H1 (cell line): ENCODE measurements around the gene ASTN1.

Experiments used
- CHD2 ChIP-seq: IDR thresholded peaks from 2 replicates; pipeline ENCODE4 v1.6.1; 2012; ENCODE audit warnings: low read length, improper control_type of control experiment
- CREB1 ChIP-seq: IDR thresholded peaks from 2 replicates; pipeline ENCODE4 v1.6.1; 2012; ENCODE audit warnings: inconsistent platforms
- CTCF ChIP-seq, 3 experiments: IDR thresholded peaks; 1 replicate in 2 of 3; 2 replicates in 1 of 3; pipeline versions ENCODE4 v1.5.1 to v1.6.1; 2011; ENCODE audit warnings: low read length in 3 of 3, mild to moderate bottlenecking in 3 of 3, inconsistent platforms in 2 of 3, low read depth in 1 of 3, moderate library complexity in 1 of 3; ENCODE audit not compliant: insufficient read depth in 1 of 3; ENCODE audit errors: control extremely low read depth in 1 of 3
- E2F6 ChIP-seq: IDR thresholded peaks from 2 replicates; pipeline ENCODE4 v1.6.1; 2012; ENCODE audit warnings: inconsistent platforms
- EP300 ChIP-seq, 2 experiments: IDR thresholded peaks; 1 replicate in 1 of 2; 2 replicates in 1 of 2; pipeline ENCODE4 v1.6.1; 2011 to 2012; ENCODE audit warnings: low read depth in 2 of 2, low read length in 2 of 2, mild to moderate bottlenecking in 2 of 2, borderline replicate concordance in 1 of 2, inconsistent platforms in 1 of 2, moderate library complexity in 1 of 2
- EZH2 ChIP-seq: fragments of 200-600 bp; sonication (generic); IDR thresholded peaks from 2 replicates; pipeline ENCODE4 v1.7.1; 2012; ENCODE audit warnings: low read depth, mild to moderate bottlenecking, moderate library complexity, low read length, inconsistent platforms; ENCODE audit not compliant: severe bottlenecking
- GABPA ChIP-seq: IDR thresholded peaks from 2 replicates; pipeline ENCODE4 v1.6.1; 2011; ENCODE audit warnings: mild to moderate bottlenecking, low read length, moderate library complexity, borderline replicate concordance; ENCODE audit not compliant: insufficient read depth
- POLR2AphosphoS5 ChIP-seq: IDR thresholded peaks from 2 replicates; pipeline ENCODE4 v1.6.1; 2011; ENCODE audit warnings: low read depth, low read length
- RXRA ChIP-seq: IDR thresholded peaks from 2 replicates; pipeline ENCODE4 v1.6.1; 2011; ENCODE audit warnings: low read depth, mild to moderate bottlenecking, low read length, moderate library complexity; ENCODE audit not compliant: insufficient read depth
- TBP ChIP-seq: IDR thresholded peaks from 2 replicates; pipeline ENCODE4 v1.6.1; 2011; ENCODE audit warnings: low read depth, low read length, improper control_type of control experiment
- TF ChIP-seq, protein P1 (sequence below): IDR thresholded peaks from 2 replicates; pipeline ENCODE4 v1.6.1; 2012; ENCODE audit warnings: inconsistent platforms

DNA sequence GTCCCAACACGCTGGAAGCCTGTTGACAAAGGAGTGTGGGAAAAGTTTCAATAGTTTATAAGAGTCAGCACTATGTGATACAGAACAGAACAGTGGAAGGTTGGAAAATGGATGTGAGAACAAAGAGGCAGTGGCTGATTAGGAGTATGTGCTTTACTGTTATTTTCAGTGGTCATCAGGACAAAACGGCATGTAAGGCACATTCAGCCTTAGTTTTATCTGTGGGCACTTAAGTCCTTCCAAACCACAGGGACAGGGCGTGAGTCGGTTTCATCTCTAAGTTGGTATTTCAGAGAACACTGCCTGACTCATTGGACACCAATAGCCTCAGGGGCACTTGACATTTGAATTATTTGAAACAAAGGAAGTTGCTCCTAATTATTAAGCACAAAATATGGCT is 306.9 kb downstream of the ASTN1 start:
- TF ChIP-seq GABPA: no peak
- no peak for TF ChIP-seq POLR2AphosphoS5
- TF ChIP-seq E2F6: no peak
- TF ChIP-seq CTCF (IDR thresholded peaks at IDR 0.05; ENCODE audit: control extremely low read depth in 1 of 3, insufficient read depth in 1 of 3, low read depth in 1 of 3, low read length in 3 of 3): no peak
- TF ChIP-seq, protein P1, sequence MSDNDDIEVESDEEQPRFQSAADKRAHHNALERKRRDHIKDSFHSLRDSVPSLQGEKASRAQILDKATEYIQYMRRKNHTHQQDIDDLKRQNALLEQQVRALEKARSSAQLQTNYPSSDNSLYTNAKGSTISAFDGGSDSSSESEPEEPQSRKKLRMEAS: no peak
- TF ChIP-seq EZH2: no peak
- TF ChIP-seq TBP: no peak
- no peak for TF ChIP-seq EP300 (IDR thresholded peaks at IDR 0.05; ENCODE audit: borderline replicate concordance in 1 of 2, low read depth in 2 of 2, low read length in 2 of 2)
- no peak for TF ChIP-seq CHD2
- TF ChIP-seq RXRA: no peak
- TF ChIP-seq CREB1: no peak
